Measurements from ENCODE around the gene PTGFRN. TPM values are rescaled to one million over a fixed set of nuclear protein-coding genes. Genes with fewer than 3 reads are reported as not detected.
"Not testable (repeated sequence)": the region's sequence is repeated elsewhere in the genome, so short reads cannot be mapped to it uniquely, and the experiment has no call there.

PTGFRN gene
- total RNA-seq, 1 donor from 2014 or later = 35.6 TPM

DNA sequence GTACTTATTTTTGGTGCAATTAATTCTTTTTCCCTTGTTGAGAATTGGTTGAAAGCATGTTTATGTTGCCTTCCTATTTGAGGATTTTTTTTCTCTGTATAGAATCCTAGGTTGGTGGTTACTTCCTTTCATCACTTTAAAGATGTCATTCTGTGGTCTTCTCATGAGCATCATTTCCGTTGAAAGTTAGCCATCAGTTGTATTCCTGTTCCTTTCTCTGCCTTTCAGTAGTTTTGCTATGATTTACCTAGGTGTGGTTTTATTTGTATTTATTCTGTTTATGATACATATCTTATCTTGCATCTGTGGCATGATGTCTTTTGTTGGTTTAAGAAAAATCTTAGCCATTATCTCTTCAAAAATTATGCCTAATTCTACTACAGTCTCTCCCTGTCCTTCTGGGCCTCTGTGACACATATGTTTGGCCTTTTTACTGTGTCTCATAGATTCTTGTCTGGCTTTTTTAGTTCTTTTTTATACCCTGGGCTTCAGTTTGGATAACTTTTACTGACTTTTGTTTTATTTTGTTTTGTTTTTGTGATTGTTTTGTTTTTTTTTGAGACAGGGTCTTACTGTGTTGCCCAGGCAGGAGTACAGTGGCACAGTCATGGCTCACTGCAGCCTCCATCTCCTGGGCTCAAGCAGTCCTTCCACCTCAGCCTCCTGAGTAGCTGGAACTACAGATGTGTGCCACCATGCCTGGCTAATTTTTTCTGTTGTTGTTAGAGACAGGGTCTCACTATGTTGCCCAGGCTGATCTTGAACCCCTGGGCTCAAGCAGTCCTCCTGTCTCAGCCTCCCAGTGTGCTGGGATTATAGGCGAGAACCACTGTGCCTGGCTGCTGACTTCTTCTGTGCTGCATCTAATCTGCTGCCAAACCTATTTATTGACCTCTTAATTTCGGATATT is 24.1 kb downstream of the PTGFRN start:
- Mint-ChIP-seq H3K36me3 (ENCODE audit: low read depth) (peaks cover 10% of the 10 kb centered on the region), H3K27ac (ENCODE audit: unreplicated experiment) (no peak overlapping the region), H3K9me3 (no peaks in the 10 kb centered on the region), H3K4me1 (peaks cover 11% of the 10 kb centered on the region), H3K27me3 (ENCODE audit: low read depth) (no peaks in the 10 kb centered on the region), H3K4me3 (no peak overlapping the region)
- no peak for DNase-seq (ENCODE audit: low read depth, low spot score)
- TF ChIP-seq CTCF (conservative IDR thresholded peaks at IDR 0.05) = no peak

- no peaks in the 10 kb centered on the region for H3K27me3 Mint-ChIP-seq (ENCODE audit: low read depth)
- DNase-seq (ENCODE audit: low read depth, low spot score) = no peak
- TF ChIP-seq CTCF (conservative IDR thresholded peaks at IDR 0.05) = peak; percentile 56
- H3K36me3 Mint-ChIP-seq (ENCODE audit: low read depth) = peaks cover 10% of the 10 kb centered on the region
- no peaks in the 10 kb centered on the region for H3K9me3 Mint-ChIP-seq
- H3K4me3 Mint-ChIP-seq = no peak overlapping the region
- no peak overlapping the region for H3K27ac Mint-ChIP-seq (ENCODE audit: unreplicated experiment)
- H3K4me1 Mint-ChIP-seq = peaks cover 14% of the 10 kb centered on the region
These were observed 25.0 kb downstream of the PTGFRN start for GRCh38 chr1:116934586-116935207.

DNA sequence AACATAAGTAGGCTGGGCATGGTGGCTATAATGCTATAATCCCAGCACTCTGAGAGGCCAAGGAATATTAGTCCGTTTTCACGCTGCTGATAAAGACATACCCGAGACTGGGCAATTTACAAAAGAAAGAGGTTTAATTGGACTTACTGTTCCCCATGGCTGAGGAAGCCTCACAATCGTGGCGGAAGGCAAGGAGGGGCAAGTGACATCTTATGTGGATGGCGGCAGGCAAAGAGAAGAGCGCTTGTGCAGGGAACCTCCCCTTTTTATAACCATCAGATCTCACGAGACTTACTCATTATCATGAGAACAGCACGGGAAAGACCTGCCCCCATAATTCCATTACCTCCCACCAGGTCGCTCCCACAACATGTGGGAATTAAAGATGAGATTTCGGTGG is 28.5 kb downstream of the PTGFRN start:
- no peak overlapping the region for H3K4me3 Mint-ChIP-seq
- DNase-seq (ENCODE audit: low read depth, low spot score) = no peak
- H3K27me3 Mint-ChIP-seq (ENCODE audit: low read depth) = no peaks in the 10 kb centered on the region
- H3K27ac Mint-ChIP-seq (ENCODE audit: unreplicated experiment) = no peak overlapping the region
- no peak for TF ChIP-seq CTCF (conservative IDR thresholded peaks at IDR 0.05)
- H3K36me3 Mint-ChIP-seq (ENCODE audit: low read depth) = peaks cover 13% of the 10 kb centered on the region
- H3K9me3 Mint-ChIP-seq = no peaks in the 10 kb centered on the region
- H3K4me1 Mint-ChIP-seq = peaks cover 20% of the 10 kb centered on the region

DNA sequence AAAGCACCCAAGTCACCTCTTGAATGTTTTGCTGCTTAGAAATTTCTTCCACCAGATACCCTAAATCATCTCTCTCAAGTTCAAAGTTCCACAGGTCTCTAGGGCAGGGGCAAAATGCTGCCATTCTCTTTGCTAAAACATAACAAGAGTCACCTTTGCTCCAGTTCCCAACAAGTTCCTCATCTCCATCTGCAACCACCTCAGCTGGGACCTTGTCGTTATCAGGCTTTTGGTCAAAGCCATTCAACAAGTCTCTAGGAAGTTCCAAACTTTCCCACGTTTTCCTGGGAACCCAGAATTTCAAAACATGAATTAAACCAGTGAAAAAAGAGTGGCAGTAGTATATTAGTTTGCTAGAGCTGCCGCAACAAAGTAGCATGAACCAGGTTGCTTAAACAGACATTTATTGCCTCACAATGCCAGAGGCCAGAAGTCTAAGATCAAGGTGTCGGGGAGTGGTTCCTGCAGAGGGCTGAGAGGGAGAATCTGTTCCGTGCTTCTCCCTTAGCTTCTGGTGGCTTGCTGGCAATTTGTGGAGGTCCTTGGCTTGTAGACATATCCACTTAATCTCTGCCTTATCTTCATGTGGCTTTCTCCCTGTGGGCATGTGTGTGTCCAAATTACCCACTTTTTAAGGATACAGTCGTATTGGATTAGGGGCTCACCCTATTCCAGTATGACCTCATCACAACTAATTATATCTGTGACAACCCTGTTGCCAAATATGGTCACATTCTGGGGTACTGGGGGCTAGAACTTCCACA is 30.2 kb downstream of the PTGFRN start:
- not testable (repeated sequence) for DNase-seq (ENCODE audit: low read depth, low spot score); H3K9me3 Mint-ChIP-seq; H3K27me3 Mint-ChIP-seq (ENCODE audit: low read depth); H3K4me3 Mint-ChIP-seq; H3K27ac Mint-ChIP-seq (ENCODE audit: unreplicated experiment)
- Mint-ChIP-seq H3K4me1 (peaks cover 16% of the 10 kb centered on the region), H3K36me3 (ENCODE audit: low read depth) (peaks cover 13% of the 10 kb centered on the region)

DNA sequence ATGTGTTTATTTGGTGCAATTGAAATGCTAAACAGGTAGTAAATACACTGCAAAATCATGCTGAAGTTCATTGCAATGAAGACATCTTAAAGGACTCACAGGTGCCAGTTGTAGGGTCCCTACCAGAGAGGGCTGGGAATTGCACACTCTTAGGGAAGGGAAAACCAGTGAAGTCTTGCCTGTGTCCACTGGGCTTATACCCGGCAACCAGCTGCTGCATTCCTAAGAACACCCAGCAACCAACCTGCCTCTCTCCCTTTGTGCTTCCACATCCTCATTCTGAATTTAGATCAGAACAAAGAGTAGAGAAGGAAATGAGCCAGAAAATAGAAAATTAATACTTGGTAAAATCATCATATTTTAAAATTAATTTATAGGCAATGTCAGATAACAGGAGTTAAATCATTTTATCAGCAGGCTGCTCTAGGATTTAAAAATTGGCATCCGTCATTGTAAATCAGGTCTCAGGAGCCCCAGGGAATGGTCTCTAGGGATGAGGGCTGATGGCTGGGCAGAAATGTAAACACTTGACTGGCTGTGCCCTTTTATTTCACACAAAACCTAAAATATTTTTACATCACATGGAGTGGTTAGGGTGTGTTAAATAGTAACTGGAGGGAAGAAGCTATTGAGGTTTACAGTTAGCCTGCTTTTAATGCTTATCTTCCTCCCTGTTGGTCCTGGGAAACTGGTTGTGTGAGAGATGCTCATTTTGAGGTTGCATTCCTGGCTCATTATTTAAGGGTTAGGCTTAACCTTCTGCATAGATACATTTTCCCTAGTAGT is 31.3 kb downstream of the PTGFRN start:
- DNase-seq (ENCODE audit: low read depth, low spot score) = no peak
- Mint-ChIP-seq H3K27me3 (ENCODE audit: low read depth) (no peaks in the 10 kb centered on the region), H3K9me3 (no peaks in the 10 kb centered on the region), H3K27ac (ENCODE audit: unreplicated experiment) (no peak overlapping the region), H3K4me3 (no peak overlapping the region), H3K4me1 (peaks cover 24% of the 10 kb centered on the region), H3K36me3 (ENCODE audit: low read depth) (peaks cover 15% of the 10 kb centered on the region)
- TF ChIP-seq CTCF (conservative IDR thresholded peaks at IDR 0.05) = no peak

Data from neural crest cell (in vitro differentiated cells).